SK-N-SH treated with all-trans-retinoic acid at 6 μM for 48 hours (cell line): ENCODE results near the gene HMGN1.

Experiments
- ATAC-seq: fragments of 200-7000 bp; cut with Tn5 transposase; 3 replicates; pipeline ENCODE4 v1.9.1; 2020; ENCODE audit warnings: mild to moderate bottlenecking, moderate library complexity
- ARNTL ChIP-seq: fragments of 450-650 bp; formaldehyde crosslinking; IDR thresholded peaks from 2 replicates; pipeline ENCODE4 v1.5.0; 2020; ENCODE audit warnings: low read depth, mild to moderate bottlenecking, moderate library complexity, borderline replicate concordance
- BACH2 ChIP-seq: fragments of 250-450 bp; sonication (Bioruptor Pico); IDR thresholded peaks from 2 replicates; pipeline ENCODE4 v1.9.0; 2021; ENCODE audit warnings: mild to moderate bottlenecking, borderline replicate concordance
- CREB5 ChIP-seq: fragments of 250-450 bp; sonication (Bioruptor Pico); IDR thresholded peaks from 2 replicates; pipeline ENCODE4 v1.5.1; 2020; ENCODE audit warnings: low read depth, mild to moderate bottlenecking, moderate library complexity
- CSDC2 ChIP-seq: fragments of 250-450 bp; sonication (Bioruptor Pico); IDR thresholded peaks from 2 replicates; pipeline ENCODE4 v1.5.0; 2020; ENCODE audit warnings: mild to moderate bottlenecking, moderate library complexity
- CSRNP3 ChIP-seq: fragments of 250-450 bp; sonication (Bioruptor Pico); IDR thresholded peaks from 2 replicates; pipeline ENCODE4 v1.5.1; 2021; ENCODE audit warnings: mild to moderate bottlenecking, moderate library complexity
- ESRRG ChIP-seq: fragments of 250-450 bp; sonication (Bioruptor Pico); IDR thresholded peaks from 2 replicates; pipeline ENCODE4 v1.6.1; 2021; ENCODE audit warnings: mild to moderate bottlenecking
- GLIS3 ChIP-seq: fragments of 250-450 bp; sonication (Bioruptor Pico); IDR thresholded peaks from 2 replicates; pipeline ENCODE4 v1.5.0; 2020; ENCODE audit warnings: mild to moderate bottlenecking, moderate library complexity
- OSR1 ChIP-seq: fragments of 250-450 bp; sonication (Bioruptor Pico); IDR thresholded peaks from 2 replicates; pipeline ENCODE4 v1.8.0; 2022; ENCODE audit warnings: moderate library complexity, mild to moderate bottlenecking, inconsistent platforms
- PATZ1 ChIP-seq: fragments of 250-450 bp; sonication (Bioruptor Pico); IDR thresholded peaks from 2 replicates; pipeline ENCODE4 v1.8.0; 2020; ENCODE audit warnings: mild to moderate bottlenecking, moderate library complexity, borderline replicate concordance
- POU6F1 ChIP-seq: fragments of 250-450 bp; sonication (Bioruptor Pico); IDR thresholded peaks from 2 replicates; pipeline ENCODE4 v1.8.0; 2021; ENCODE audit warnings: low read depth, mild to moderate bottlenecking, moderate library complexity, borderline replicate concordance
- RARB ChIP-seq: fragments of 250-450 bp; sonication (Bioruptor Pico); IDR thresholded peaks from 2 replicates; pipeline ENCODE4 v1.8.0; 2021; ENCODE audit warnings: mild to moderate bottlenecking, moderate library complexity
- SNAI2 ChIP-seq: fragments of 250-450 bp; sonication (Bioruptor Pico); IDR thresholded peaks from 2 replicates; pipeline ENCODE4 v1.5.0; 2020; ENCODE audit warnings: mild to moderate bottlenecking, moderate library complexity
- TCF4 ChIP-seq: fragments of 250-450 bp; sonication (Bioruptor Pico); IDR thresholded peaks from 2 replicates; pipeline ENCODE4 v1.8.0; 2021; ENCODE audit warnings: mild to moderate bottlenecking, moderate library complexity, borderline replicate concordance
- TOX ChIP-seq: fragments of 250-450 bp; sonication (Bioruptor Pico); IDR thresholded peaks from 2 replicates; pipeline ENCODE4 v1.8.0; 2021; ENCODE audit warnings: mild to moderate bottlenecking, moderate library complexity, borderline replicate concordance
- TSHZ2 ChIP-seq: fragments of 250-450 bp; sonication (Bioruptor Pico); IDR thresholded peaks from 2 replicates; pipeline ENCODE4 v1.5.0; 2020; ENCODE audit warnings: mild to moderate bottlenecking, moderate library complexity
- ZC3H10 ChIP-seq: fragments of 250-450 bp; sonication (Bioruptor Pico); IDR thresholded peaks from 2 replicates; pipeline ENCODE4 v1.5.1; 2021; ENCODE audit warnings: mild to moderate bottlenecking, moderate library complexity
- ZFP3 ChIP-seq: fragments of 250-450 bp; sonication (Bioruptor Pico); IDR thresholded peaks from 2 replicates; pipeline ENCODE4 v1.5.0; 2020; ENCODE audit warnings: mild to moderate bottlenecking, moderate library complexity
- ZFP30 ChIP-seq: fragments of 450-650 bp; formaldehyde crosslinking; IDR thresholded peaks from 2 replicates; pipeline ENCODE4 v1.5.0; 2022; ENCODE audit warnings: mild to moderate bottlenecking, moderate library complexity
- ZNF565 ChIP-seq: fragments of 450-650 bp; formaldehyde crosslinking; conservative IDR thresholded peaks from 2 replicates; pipeline ENCODE4 v1.5.0; 2020; ENCODE audit warnings: low read depth, mild to moderate bottlenecking, moderate library complexity
- ZNF70 ChIP-seq: fragments of 450-650 bp; formaldehyde crosslinking; IDR thresholded peaks from 2 replicates; pipeline ENCODE4 v1.5.0; 2020; ENCODE audit warnings: mild to moderate bottlenecking, moderate library complexity
- ZNF8 ChIP-seq: fragments of 450-650 bp; formaldehyde crosslinking; IDR thresholded peaks from 2 replicates; pipeline ENCODE4 v1.5.0; 2020; ENCODE audit warnings: mild to moderate bottlenecking, moderate library complexity

HMGN1 gene

GRCh38 chr21:39332175-39332574 lies 16.7 kb downstream of the HMGN1 start:
- TF ChIP-seq OSR1 (CRISPR knock-in tag) = no peak
- no peak for TF ChIP-seq BACH2 (CRISPR knock-in tag)
- TF ChIP-seq PATZ1 (CRISPR knock-in tag) = no peak
- TF ChIP-seq GLIS3 = no peak
- no peak for TF ChIP-seq ARNTL
- TF ChIP-seq ZNF70 (CRISPR knock-in tag) = no peak
- no peak for TF ChIP-seq ZC3H10 (CRISPR knock-in tag)
- no peak for TF ChIP-seq CSDC2
- ATAC-seq = no peak

- TF ChIP-seq ZFP30 (CRISPR knock-in tag) (no peak), TSHZ2 (CRISPR knock-in tag) (no peak), POU6F1 (CRISPR knock-in tag) (no peak), ZNF565 (CRISPR knock-in tag) (no peak)
- no peak for ATAC-seq
Observed at GRCh38 chr21:39330001-39330400, 18.9 kb downstream of the HMGN1 start.

GRCh38 chr21:39327727-39328126 lies 21.2 kb downstream of the HMGN1 start:
- TF ChIP-seq TSHZ2 (CRISPR knock-in tag) = no peak
- no peak for TF ChIP-seq ARNTL
- TF ChIP-seq TOX = no peak
- TF ChIP-seq SNAI2 = no peak
- no peak for TF ChIP-seq POU6F1 (CRISPR knock-in tag)
- no peak for TF ChIP-seq ZNF70 (CRISPR knock-in tag)
- no peak for TF ChIP-seq PATZ1 (CRISPR knock-in tag)
- no peak for TF ChIP-seq GLIS3
- TF ChIP-seq ZNF565 (CRISPR knock-in tag) = no peak
- no peak for TF ChIP-seq TCF4
- TF ChIP-seq ESRRG (CRISPR knock-in tag) = no peak
- no peak for TF ChIP-seq CREB5 (CRISPR knock-in tag)
- no peak for TF ChIP-seq RARB (CRISPR knock-in tag)
- TF ChIP-seq CSRNP3 (CRISPR knock-in tag) = no peak
- TF ChIP-seq ZNF8 (CRISPR knock-in tag) = no peak
- no peak for TF ChIP-seq CSDC2
- no peak for TF ChIP-seq ZFP3
- no peak for TF ChIP-seq ZC3H10 (CRISPR knock-in tag)
- no peak for TF ChIP-seq ZFP30 (CRISPR knock-in tag)
- TF ChIP-seq BACH2 (CRISPR knock-in tag) = no peak
- ATAC-seq = no peak
